IMR-90 (cell line): Measurements from ENCODE around the gene NR1I2. TPM values are rescaled to one million over a fixed set of nuclear protein-coding genes. Genes with fewer than 3 reads are reported as not detected.

Experiments used
- ATAC-seq: fragments of 200-7000 bp; cut with Tn5 transposase; 2 replicates; pipeline ENCODE4 v1.9.1; 2020; ENCODE audit warnings: low read depth, mild to moderate bottlenecking, moderate library complexity
- BruUV-seq: library from RNA; stranded (reverse); fragments of 400-500 nt; replicated peaks from 2 replicates; lab custom pipeline; 2021; lab: Mats Ljungman, UMichigan
- CTCF ChIA-PET: fragments of 300-600 bp; formaldehyde crosslinking; extraction: SDS; loops from one replicate; lab custom pipeline; 2021; ENCODE audit warnings: antibody characterized with exemption; lab: Yijun Ruan, JAX
- POLR2A ChIA-PET: fragments of 300-600 bp; sonication (Branson Sonifier 250); formaldehyde crosslinking; loops from one replicate; lab custom pipeline; 2022; ENCODE audit warnings: antibody characterized with exemption; ENCODE audit not compliant: unreplicated experiment; lab: Charles Lee
- DNase-seq: peaks from one replicate; pipeline ENCODE4 v3.0.0; 2013
- H2AFZ ChIP-seq: replicated peaks from 2 replicates; pipeline ENCODE3; 2013; ENCODE audit warnings: low read length, mild to moderate bottlenecking; ENCODE audit not compliant: poor library complexity
- H2AK5ac ChIP-seq: 2 replicates; pipeline ENCODE4 v1.6.1; 2013; ENCODE audit warnings: low read depth, low read length, inconsistent platforms
- H2AK9ac ChIP-seq: replicated peaks from 2 replicates; pipeline ENCODE3; 2013; ENCODE audit warnings: mild to moderate bottlenecking, low read depth, low read length, moderate library complexity; ENCODE audit not compliant: poor library complexity
- H2BK120ac ChIP-seq: 2 replicates; pipeline ENCODE4 v1.6.1; 2013; ENCODE audit warnings: low read depth, low read length, inconsistent platforms
- H2BK15ac ChIP-seq: 3 replicates; pipeline ENCODE4 v1.6.1; 2013; ENCODE audit warnings: low read depth, low read length, inconsistent platforms
- H2BK20ac ChIP-seq: 2 replicates; pipeline ENCODE4 v1.6.1; 2013; ENCODE audit warnings: low read depth, mild to moderate bottlenecking, inconsistent platforms, low read length, moderate library complexity
- H2BK5ac ChIP-seq: 2 replicates; pipeline ENCODE4 v1.6.1; 2013; ENCODE audit warnings: mild to moderate bottlenecking, low read depth, low read length, inconsistent platforms; ENCODE audit not compliant: poor library complexity, severe bottlenecking
- H3K14ac ChIP-seq: replicated peaks from 2 replicates; pipeline ENCODE4 v1.6.1; 2013; ENCODE audit warnings: low read depth, low read length, inconsistent platforms
- H3K18ac ChIP-seq: 2 replicates; pipeline ENCODE4 v1.6.1; 2013; ENCODE audit warnings: low read depth, low read length, control low read depth
- H3K23ac ChIP-seq: 2 replicates; pipeline ENCODE4 v1.6.1; 2013; ENCODE audit warnings: low read depth, low read length, inconsistent platforms
- H3K27ac ChIP-seq: 2 replicates; pipeline ENCODE4 v1.5.1; 2013; ENCODE audit warnings: mild to moderate bottlenecking, control low read depth, low read length; ENCODE audit not compliant: insufficient read depth
- H3K27me3 ChIP-seq: 2 replicates; pipeline ENCODE4 v1.6.1; 2013; ENCODE audit warnings: low read length; ENCODE audit not compliant: control insufficient read depth, insufficient read depth
- H3K36me3 ChIP-seq: 2 replicates; pipeline ENCODE4 v1.6.1; 2013; ENCODE audit warnings: low read length, mixed read lengths; ENCODE audit not compliant: control insufficient read depth, insufficient read depth
- H3K4ac ChIP-seq: 2 replicates; pipeline ENCODE4 v1.6.1; 2013; ENCODE audit warnings: low read depth, low read length, inconsistent platforms
- H3K4me1 ChIP-seq: 2 replicates; pipeline ENCODE4 v1.6.1; 2013; ENCODE audit warnings: low read length, mixed read lengths; ENCODE audit not compliant: control insufficient read depth, insufficient read depth
- H3K4me2 ChIP-seq: 2 replicates; pipeline ENCODE4 v1.6.1; 2013; ENCODE audit warnings: low read depth, mild to moderate bottlenecking, control low read depth, low read length, moderate library complexity
- H3K4me3 ChIP-seq: 2 replicates; pipeline ENCODE4 v1.5.1; 2013; ENCODE audit warnings: low read depth, mild to moderate bottlenecking, control low read depth, low read length, moderate library complexity; ENCODE audit not compliant: insufficient read depth
- H3K56ac ChIP-seq: 2 replicates; pipeline ENCODE4 v1.6.1; 2013; ENCODE audit warnings: low read length, inconsistent platforms; ENCODE audit not compliant: insufficient read depth; ENCODE audit errors: extremely low read depth
- H3K79me1 ChIP-seq, 2 experiments: 2 replicates each; pipeline ENCODE4 v1.6.1; 2013; ENCODE audit warnings: low read length in 2 of 2, inconsistent platforms in 1 of 2, low read depth in 1 of 2
- H3K9ac ChIP-seq: 2 replicates; pipeline ENCODE4 v1.6.1; 2013; ENCODE audit warnings: low read depth, low read length, control low read depth
- H3K9me1 ChIP-seq: 2 replicates; pipeline ENCODE4 v1.6.1; 2013; ENCODE audit warnings: low read length, inconsistent platforms; ENCODE audit not compliant: insufficient read depth
- H3K9me3 ChIP-seq: 2 replicates; pipeline ENCODE4 v1.6.1; 2013; ENCODE audit warnings: low read length; ENCODE audit not compliant: control insufficient read depth, insufficient read depth
- H4K20me1 ChIP-seq: 2 replicates; pipeline ENCODE4 v1.6.1; 2013; ENCODE audit warnings: low read length, inconsistent platforms; ENCODE audit not compliant: insufficient read depth
- H4K5ac ChIP-seq: 2 replicates; pipeline ENCODE4 v1.6.1; 2013; ENCODE audit warnings: mild to moderate bottlenecking, low read depth, low read length, control low read depth
- H4K8ac ChIP-seq, 2 experiments: 2 replicates each; pipeline ENCODE4 v1.6.1; 2013; ENCODE audit warnings: low read depth in 2 of 2, low read length in 2 of 2, control low read depth in 1 of 2, inconsistent platforms in 1 of 2
- H4K91ac ChIP-seq: 2 replicates; pipeline ENCODE4 v1.6.1; 2013; ENCODE audit warnings: low read depth, low read length, inconsistent platforms; ENCODE audit not compliant: insufficient read depth
- BHLHE40 ChIP-seq: fragments of 150-350 bp; IDR thresholded peaks from 2 replicates; pipeline ENCODE4 v1.6.1; 2016; ENCODE audit warnings: mild to moderate bottlenecking, low read depth, low read length
- CEBPB ChIP-seq: IDR thresholded peaks from 2 replicates; pipeline ENCODE4 v1.6.1; 2012; ENCODE audit warnings: low read depth, low read length, improper control_type of control experiment
- CHD1 ChIP-seq: IDR thresholded peaks from 2 replicates; pipeline ENCODE4 v1.6.1; 2012; ENCODE audit warnings: low read depth, low read length, improper control_type of control experiment
- FOS ChIP-seq: fragments of 150-350 bp; IDR thresholded peaks from 2 replicates; pipeline ENCODE4 v1.6.1; 2016; ENCODE audit warnings: low read depth, low read length
- MAFK ChIP-seq: IDR thresholded peaks from 2 replicates; pipeline ENCODE4 v1.6.1; 2012; ENCODE audit warnings: low read depth, low read length, improper control_type of control experiment
- MAZ ChIP-seq: IDR thresholded peaks from 2 replicates; pipeline ENCODE4 v1.6.1; 2012; ENCODE audit warnings: low read depth, mild to moderate bottlenecking, low read length, improper control_type of control experiment, moderate library complexity, borderline replicate concordance
- MXI1 ChIP-seq: IDR thresholded peaks from 2 replicates; pipeline ENCODE4 v1.6.1; 2012; ENCODE audit warnings: low read depth, mild to moderate bottlenecking, low read length, moderate library complexity, borderline replicate concordance
- POLR2A ChIP-seq: IDR thresholded peaks from 2 replicates; pipeline ENCODE4 v1.6.1; 2012; ENCODE audit warnings: mild to moderate bottlenecking, low read depth, low read length
- RAD21 ChIP-seq: IDR thresholded peaks from 2 replicates; pipeline ENCODE4 v1.6.1; 2012; ENCODE audit warnings: low read length, improper control_type of control experiment
- RCOR1 ChIP-seq: IDR thresholded peaks from 2 replicates; pipeline ENCODE4 v1.6.1; 2012; ENCODE audit warnings: mild to moderate bottlenecking, low read length, improper control_type of control experiment; ENCODE audit not compliant: insufficient replicate concordance
- RFX5 ChIP-seq: IDR thresholded peaks from 2 replicates; pipeline ENCODE4 v1.8.0; 2012; ENCODE audit warnings: low read depth, mild to moderate bottlenecking, low read length, moderate library complexity
- WGBS, 2 experiments: methylation state at CpG; one replicate each; pipeline versions ENCODE4 v1.1.5 to v1.1.7; 2013; ENCODE audit warnings: missing lambda C conversion rate in 2 of 2; ENCODE audit not compliant: insufficient read length in 1 of 2; ENCODE audit errors: extremely low coverage in 2 of 2; 5-methylcytosine and 5-hydroxymethylcytosine counted together
- dilution Hi-C: fragments of 300-500 bp; cut with HindIII; formaldehyde crosslinking; loops from one replicate; pipeline ENCODE4 v1.14.3; 2018; ENCODE audit warnings: low sequenced_read_pairs; ENCODE audit not compliant: unreplicated experiment
- in situ Hi-C: fragments of 300-500 bp; cut with MboI; formaldehyde crosslinking; loops from 3 replicates; pipeline ENCODE4 v1.14.3; 2019; ENCODE audit warnings: low sequenced_read_pairs, inconsistent platforms, mixed read lengths
- intact Hi-C: fragments of 100-400 bp; cut with micrococcal nuclease; formaldehyde crosslinking; loops from 2 replicates; pipeline ENCODE4 v1.10.0; 2022
- polyA plus RNA-seq, 3 experiments: library from polyadenylated mRNA; depleted of rRNA; stranded (reverse); fragments of >200 nt; gene quantifications; 2 replicates each; pipeline ENCODE4 v1.2.3, GENCODE V29; 2012; ENCODE audit warnings: low replicate concordance in 1 of 3
- total RNA-seq: library from RNA; depleted of rRNA; stranded (reverse); fragments of >200 nt; gene quantifications from 2 replicates; pipeline ENCODE4 v1.2.3, GENCODE V29; 2012

Gene NR1I2
- total and polyA plus RNA-seq, 2 of the 4 experiments (the other 2 are of a cell fraction): not detected

DNA sequence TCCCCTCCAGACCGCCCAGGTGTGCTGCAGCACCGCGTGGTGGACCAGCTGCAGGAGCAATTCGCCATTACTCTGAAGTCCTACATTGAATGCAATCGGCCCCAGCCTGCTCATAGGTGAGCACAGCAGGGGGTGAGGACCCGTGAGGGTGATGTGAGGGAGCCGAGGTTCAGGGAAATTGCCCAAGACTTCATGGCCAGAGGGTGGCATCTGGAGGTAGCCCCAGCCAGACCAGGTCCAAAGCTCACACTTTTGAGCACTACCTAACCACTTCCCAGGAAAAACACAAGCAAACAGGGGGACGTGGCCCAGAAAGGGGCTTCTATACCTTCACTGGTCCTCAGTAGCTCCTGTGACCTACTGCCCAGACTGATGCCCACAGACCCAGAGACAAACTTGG, 33.8 kb downstream of the NR1I2 start:
- Histone ChIP-seq H3K4me3 (no peak overlapping the region), H3K79me1 (no peaks in the 10 kb centered on the region), H3K56ac (no peak overlapping the region), H2BK20ac (no peak overlapping the region), H2BK5ac (no peak overlapping the region), H3K9me3 (no peaks in the 10 kb centered on the region), H3K9ac (no peak overlapping the region), H3K4me2 (no peak overlapping the region), H3K14ac (no peak overlapping the region), H2AFZ (no peak overlapping the region), H2BK120ac (no peak overlapping the region), H2BK15ac (no peak overlapping the region), H3K4ac (no peak overlapping the region), H2AK9ac (no peak overlapping the region), H3K27me3 (peaks cover 46% of the 10 kb centered on the region), H4K91ac (no peak overlapping the region), H2AK5ac (no peak overlapping the region), H3K4me1 (no peaks in the 10 kb centered on the region), H4K8ac (no peak overlapping the region), H3K23ac (no peak overlapping the region), H3K9me1 (0 out of 2 replicates have a peak, but pooled peaks cover 2% of the 10 kb centered on the region), H4K5ac (no peak overlapping the region), H3K18ac (no peak overlapping the region), H4K20me1 (no peaks in the 10 kb centered on the region), H3K36me3 (no peaks in the 10 kb centered on the region), H3K27ac (no peak overlapping the region)
- ATAC-seq (no peak), DNase-seq (no peak)
- intact Hi-C loops (no loop called here), dilution Hi-C loops (no loop called here), in situ Hi-C loops (loop anchor here (10.0 kb wide), 1 partner anchor 369 kb away; no protein-coding TSS in a partner anchor)
- ChIA-PET POLR2A (no interaction called here), CTCF (no interaction called here)
- no peak for TF ChIP-seq POLR2A
- TF ChIP-seq CHD1: no peak
- TF ChIP-seq FOS: no peak
- TF ChIP-seq CEBPB: no peak
- no peak for TF ChIP-seq MXI1
- TF ChIP-seq RCOR1: no peak
- no peak for TF ChIP-seq RFX5
- no peak for TF ChIP-seq BHLHE40
- TF ChIP-seq MAZ: no peak
- TF ChIP-seq RAD21: no peak
- TF ChIP-seq MAFK: no peak
- BruUV-seq: no TSS peak
- WGBS, 2 experiments: no CpG with 5 or more reads among the region's 8 CpGs
